Measurements from ENCODE around the gene TMEM237. TPM values are rescaled to one million over a fixed set of nuclear protein-coding genes. Genes with fewer than 3 reads are reported as not detected.

The TMEM237 gene
- total RNA-seq, 1 experiment from 2014 or later = 70.4 TPM

DNA sequence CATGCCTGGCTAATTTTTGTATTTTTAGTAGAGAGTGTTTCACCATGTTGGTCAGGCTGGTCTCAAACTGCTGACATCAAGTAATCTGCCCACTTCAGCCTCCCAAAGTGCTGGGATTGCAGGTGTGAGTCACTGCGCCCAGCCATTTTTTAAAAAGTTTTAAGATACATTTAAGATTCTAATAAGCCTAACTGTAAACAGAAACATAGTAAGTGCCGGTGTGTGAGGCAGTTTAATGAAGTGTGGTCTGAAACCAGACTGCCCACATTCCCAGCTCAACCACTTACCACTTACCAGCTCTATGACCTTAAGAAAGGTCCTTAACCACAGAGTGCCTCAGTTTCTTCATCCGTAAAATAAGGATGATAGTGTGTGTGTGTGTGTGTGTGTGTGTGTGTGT, 42.4 kb downstream of the TMEM237 start:
- POLR2A ChIA-PET (ENCODE audit: low non-redundant PET) = no interaction called here
- H3K27me3 ChIP-seq (replicated peaks; ENCODE audit: insufficient read depth, low read depth, low read length, poor library complexity) = no peaks in the 10 kb centered on the region
- no peak for DNase-seq (ENCODE audit: low spot score)
- H3K9me3 ChIP-seq (ENCODE audit: low read depth, low read length, poor library complexity, severe bottlenecking) = no peaks in the 10 kb centered on the region
- H3K4me1 ChIP-seq (ENCODE audit: insufficient read depth, low read length, poor library complexity, severe bottlenecking) = no peaks in the 10 kb centered on the region
- no peak overlapping the region for H3K4me3 ChIP-seq (ENCODE audit: low read depth, low read length, poor library complexity, severe bottlenecking)
- CTCF ChIA-PET = no interaction called here
- no peak overlapping the region for H3K27ac ChIP-seq (ENCODE audit: low read depth, low read length, poor library complexity, severe bottlenecking)
- no TSS peak for BruUV-seq (replicated peaks)
- intact Hi-C loops (cut with micrococcal nuclease; ENCODE audit: unreplicated experiment) = no loop called here
- TF ChIP-seq EZH2 (IDR thresholded peaks at IDR 0.05; ENCODE audit: borderline replicate concordance, low read depth, low read length, poor library complexity, severe bottlenecking) = no peak
- TF ChIP-seq, protein P1, sequence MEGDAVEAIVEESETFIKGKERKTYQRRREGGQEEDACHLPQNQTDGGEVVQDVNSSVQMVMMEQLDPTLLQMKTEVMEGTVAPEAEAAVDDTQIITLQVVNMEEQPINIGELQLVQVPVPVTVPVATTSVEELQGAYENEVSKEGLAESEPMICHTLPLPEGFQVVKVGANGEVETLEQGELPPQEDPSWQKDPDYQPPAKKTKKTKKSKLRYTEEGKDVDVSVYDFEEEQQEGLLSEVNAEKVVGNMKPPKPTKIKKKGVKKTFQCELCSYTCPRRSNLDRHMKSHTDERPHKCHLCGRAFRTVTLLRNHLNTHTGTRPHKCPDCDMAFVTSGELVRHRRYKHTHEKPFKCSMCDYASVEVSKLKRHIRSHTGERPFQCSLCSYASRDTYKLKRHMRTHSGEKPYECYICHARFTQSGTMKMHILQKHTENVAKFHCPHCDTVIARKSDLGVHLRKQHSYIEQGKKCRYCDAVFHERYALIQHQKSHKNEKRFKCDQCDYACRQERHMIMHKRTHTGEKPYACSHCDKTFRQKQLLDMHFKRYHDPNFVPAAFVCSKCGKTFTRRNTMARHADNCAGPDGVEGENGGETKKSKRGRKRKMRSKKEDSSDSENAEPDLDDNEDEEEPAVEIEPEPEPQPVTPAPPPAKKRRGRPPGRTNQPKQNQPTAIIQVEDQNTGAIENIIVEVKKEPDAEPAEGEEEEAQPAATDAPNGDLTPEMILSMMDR (conservative IDR thresholded peaks at IDR 0.05; ENCODE audit: low read depth, low read length) = no peak
- no peaks in the 10 kb centered on the region for H3K36me3 ChIP-seq (ENCODE audit: insufficient read depth, low read length, poor library complexity, severe bottlenecking)

DNA sequence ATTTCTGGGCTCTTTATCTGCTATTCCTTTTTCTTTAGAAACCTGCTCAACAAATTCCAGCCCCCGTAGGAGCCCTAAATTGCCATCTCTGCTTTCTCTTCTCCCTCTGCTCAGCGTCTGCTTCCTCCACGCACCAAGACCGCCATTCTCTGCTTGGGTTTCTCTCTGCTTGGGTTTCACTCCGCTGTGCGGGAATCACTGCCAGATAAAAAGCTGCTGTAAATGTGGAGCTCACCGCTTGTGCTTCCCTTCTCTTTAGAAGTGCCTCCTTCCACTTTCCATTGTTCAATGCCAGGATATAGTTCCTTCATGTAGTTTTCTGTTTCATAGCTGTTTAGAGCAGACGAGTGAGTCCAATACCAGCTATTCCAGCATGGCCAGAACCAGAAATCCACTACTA, 45.9 kb downstream of the TMEM237 start:
- Histone ChIP-seq H3K36me3 (ENCODE audit: insufficient read depth, low read length, poor library complexity, severe bottlenecking) (no peaks in the 10 kb centered on the region), H3K27me3 (replicated peaks; ENCODE audit: insufficient read depth, low read depth, low read length, poor library complexity) (no peaks in the 10 kb centered on the region), H3K4me3 (ENCODE audit: low read depth, low read length, poor library complexity, severe bottlenecking) (no peak overlapping the region), H3K9me3 (ENCODE audit: low read depth, low read length, poor library complexity, severe bottlenecking) (no peaks in the 10 kb centered on the region), H3K27ac (ENCODE audit: low read depth, low read length, poor library complexity, severe bottlenecking) (no peak overlapping the region), H3K4me1 (ENCODE audit: insufficient read depth, low read length, poor library complexity, severe bottlenecking) (no peaks in the 10 kb centered on the region)
- intact Hi-C loops (cut with micrococcal nuclease; ENCODE audit: unreplicated experiment) = no loop called here
- no peak for TF ChIP-seq EZH2 (IDR thresholded peaks at IDR 0.05; ENCODE audit: borderline replicate concordance, low read depth, low read length, poor library complexity, severe bottlenecking)
- TF ChIP-seq, protein P1 (conservative IDR thresholded peaks at IDR 0.05; ENCODE audit: low read depth, low read length) = no peak
- CTCF ChIA-PET = no interaction called here
- DNase-seq (ENCODE audit: low spot score) = no peak
- BruUV-seq (replicated peaks) = no TSS peak
- POLR2A ChIA-PET (ENCODE audit: low non-redundant PET) = no interaction called here

DNA sequence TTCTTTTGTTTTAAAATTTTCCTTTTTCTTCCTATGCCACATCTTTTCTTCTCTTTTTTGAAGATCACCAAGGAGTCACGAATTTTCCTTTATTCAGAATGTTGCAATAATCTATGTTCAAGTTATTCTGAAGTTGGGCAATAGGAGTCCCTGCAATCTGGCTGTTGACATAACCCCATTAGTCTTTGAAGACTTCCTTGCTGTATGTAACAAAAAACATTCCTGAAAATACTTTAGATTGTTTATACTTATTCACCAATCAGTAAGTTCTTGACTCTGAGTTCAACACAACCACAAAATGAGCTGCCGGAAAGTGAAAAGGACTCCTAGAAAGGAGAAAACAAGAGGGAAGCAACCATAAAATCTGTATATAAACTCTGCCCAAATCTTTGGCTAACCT, 62.8 kb downstream of the TMEM237 start:
- Histone ChIP-seq H3K4me3 (ENCODE audit: low read depth, low read length, poor library complexity, severe bottlenecking) (no peak overlapping the region), H3K27ac (ENCODE audit: low read depth, low read length, poor library complexity, severe bottlenecking) (no peak overlapping the region), H3K27me3 (replicated peaks; ENCODE audit: insufficient read depth, low read depth, low read length, poor library complexity) (no peaks in the 10 kb centered on the region), H3K9me3 (ENCODE audit: low read depth, low read length, poor library complexity, severe bottlenecking) (no peaks in the 10 kb centered on the region), H3K4me1 (ENCODE audit: insufficient read depth, low read length, poor library complexity, severe bottlenecking) (no peaks in the 10 kb centered on the region), H3K36me3 (ENCODE audit: insufficient read depth, low read length, poor library complexity, severe bottlenecking) (no peaks in the 10 kb centered on the region)
- BruUV-seq (replicated peaks) = no TSS peak
- no peak for DNase-seq (ENCODE audit: low spot score)
- intact Hi-C loops (cut with micrococcal nuclease; ENCODE audit: unreplicated experiment) = no loop called here
- no peak for TF ChIP-seq EZH2 (IDR thresholded peaks at IDR 0.05; ENCODE audit: borderline replicate concordance, low read depth, low read length, poor library complexity, severe bottlenecking)
- TF ChIP-seq, protein P1 (conservative IDR thresholded peaks at IDR 0.05; ENCODE audit: low read depth, low read length) = no peak
- POLR2A ChIA-PET (ENCODE audit: low non-redundant PET) = no interaction called here
- CTCF ChIA-PET = no interaction called here

Measured in A673 (cell line).